OCI-LY1 (cell line): Measurements from ENCODE around the gene NSF.
"Not testable (repeated sequence)": the region's sequence is repeated elsewhere in the genome, so short reads cannot be mapped to it uniquely, and the experiment has no call there.

Experiments
- CTCF ChIP-seq: fragments of 200-600 bp; sonication (generic), shearing (Covaris generic); IDR thresholded peaks from 2 replicates; pipeline ENCODE4 v1.5.1; 2017; ENCODE audit warnings: mild to moderate bottlenecking, antibody characterized with exemption, low read length, moderate library complexity, mixed read lengths
- EZH2 ChIP-seq: fragments of 200-600 bp; sonication (generic), shearing (Covaris generic); IDR thresholded peaks from 2 replicates; pipeline ENCODE4 v1.8.0; 2017; ENCODE audit warnings: borderline replicate concordance, mixed run types, mild to moderate bottlenecking, antibody characterized with exemption, low read length, moderate library complexity, mixed read lengths

DNA sequence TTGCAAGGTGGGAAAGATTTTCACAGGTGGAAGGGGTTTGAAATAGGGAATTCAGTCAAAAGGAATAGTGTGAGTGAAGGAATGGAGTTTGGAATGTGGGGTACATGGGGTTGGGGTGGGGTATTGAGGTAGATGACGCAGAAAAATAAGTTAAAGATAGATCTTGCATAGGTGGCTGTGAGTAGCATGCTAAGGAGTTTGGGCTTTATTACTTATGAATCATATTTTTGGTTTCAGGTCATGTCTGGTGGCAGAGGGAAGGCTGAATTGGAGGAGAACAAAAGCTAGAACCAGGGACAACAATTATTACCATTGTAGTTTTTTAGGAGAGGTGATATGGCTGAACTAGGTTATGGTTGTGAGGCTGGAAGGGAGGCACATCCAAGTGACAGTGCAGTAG, 23.4 kb downstream of the NSF start:
- not testable (repeated sequence) for TF ChIP-seq CTCF, EZH2
